Natural killer cell (primary cell): ENCODE measurements around the gene DIAPH1. TPM values are rescaled to one million over a fixed set of nuclear protein-coding genes. Genes with fewer than 3 reads are reported as not detected.

Experiments used
- ATAC-seq, 3 donors: fragments of 150-1000 bp in 2 of 3; fragments of 200-7000 bp in 1 of 3; cut with Tn5 transposase; 1 replicate in 1 of 3; 2 replicates in 2 of 3; pipeline ENCODE4 v1.10.0; 2021; ENCODE audit warnings: mild to moderate bottlenecking in 2 of 3, moderate library complexity in 2 of 3
- DNase-seq, 2 donors: peaks; one replicate each; pipeline versions ENCODE4 v3.0.0 to v3.0.0-alpha.2; 2013 to 2021; ENCODE audit warnings: mixed read lengths in 1 of 2
- H3K27ac ChIP-seq: one replicate; pipeline ENCODE4 v1.5.1; 2013; ENCODE audit warnings: mild to moderate bottlenecking, low read length
- H3K27me3 ChIP-seq: one replicate; pipeline ENCODE4 v1.6.1; 2013; ENCODE audit warnings: low read length; ENCODE audit not compliant: control insufficient read depth, insufficient read depth
- H3K36me3 ChIP-seq: one replicate; pipeline ENCODE4 v1.6.1; 2013; ENCODE audit warnings: low read length; ENCODE audit not compliant: control insufficient read depth, insufficient read depth
- H3K4me1 ChIP-seq: one replicate; pipeline ENCODE4 v1.6.1; 2013; ENCODE audit warnings: low read length; ENCODE audit not compliant: control insufficient read depth, insufficient read depth
- H3K4me3 ChIP-seq: one replicate; pipeline ENCODE4 v1.5.1; 2013; ENCODE audit warnings: low read length
- H3K9me3 ChIP-seq: one replicate; pipeline ENCODE4 v1.6.1; 2013; ENCODE audit warnings: low read length; ENCODE audit not compliant: control insufficient read depth, insufficient read depth
- H3K27ac Mint-ChIP-seq, 2 donors: one replicate each; pipeline ENCODE4 v1.8.0; 2022; ENCODE audit warnings: mild to moderate bottlenecking in 2 of 2, mixed read lengths in 2 of 2, moderate library complexity in 1 of 2
- H3K27me3 Mint-ChIP-seq, 2 donors: one replicate each; pipeline ENCODE4 v1.8.0; 2022; ENCODE audit warnings: low read depth in 2 of 2, mixed read lengths in 2 of 2
- H3K36me3 Mint-ChIP-seq: one replicate; pipeline ENCODE4 v1.8.0; 2022; ENCODE audit warnings: mixed read lengths
- H3K4me1 Mint-ChIP-seq, 2 donors: one replicate each; pipeline ENCODE4 v1.8.0; 2022; ENCODE audit warnings: mixed read lengths in 2 of 2
- H3K4me3 Mint-ChIP-seq: one replicate; pipeline ENCODE4 v1.8.0; 2022; ENCODE audit warnings: mild to moderate bottlenecking, moderate library complexity, mixed read lengths
- H3K9me3 Mint-ChIP-seq, 2 donors: one replicate each; pipeline ENCODE4 v1.8.0; 2022; ENCODE audit warnings: mixed read lengths in 2 of 2
- CTCF ChIP-seq: fragments of 200-600 bp; IDR thresholded peaks from one replicate; pipeline ENCODE4 v1.8.0; 2022; ENCODE audit warnings: antibody characterized with exemption
- WGBS: methylation state at CpG from one replicate; pipeline ENCODE4 v1.1.7; 2013; ENCODE audit warnings: missing lambda C conversion rate; ENCODE audit not compliant: insufficient coverage; 5-methylcytosine and 5-hydroxymethylcytosine counted together
- intact Hi-C: fragments of 100-400 bp; cut with micrococcal nuclease; formaldehyde crosslinking; loops from one replicate; pipeline ENCODE4 v1.14.2; 2022
- total RNA-seq, 4 donors: library from RNA; stranded (reverse); fragments of 120-200 nt in 1 of 4; gene quantifications; one replicate each; pipeline versions ENCODE4 v1.2.3 to v1.2.4, GENCODE V29; 2013 to 2022

The DIAPH1 gene
- total RNA-seq, 3 donors from 2014 or later (not counting 1 experiment from before 2014, with no cell fraction given): 410 to 456 (median 419) TPM

DNA sequence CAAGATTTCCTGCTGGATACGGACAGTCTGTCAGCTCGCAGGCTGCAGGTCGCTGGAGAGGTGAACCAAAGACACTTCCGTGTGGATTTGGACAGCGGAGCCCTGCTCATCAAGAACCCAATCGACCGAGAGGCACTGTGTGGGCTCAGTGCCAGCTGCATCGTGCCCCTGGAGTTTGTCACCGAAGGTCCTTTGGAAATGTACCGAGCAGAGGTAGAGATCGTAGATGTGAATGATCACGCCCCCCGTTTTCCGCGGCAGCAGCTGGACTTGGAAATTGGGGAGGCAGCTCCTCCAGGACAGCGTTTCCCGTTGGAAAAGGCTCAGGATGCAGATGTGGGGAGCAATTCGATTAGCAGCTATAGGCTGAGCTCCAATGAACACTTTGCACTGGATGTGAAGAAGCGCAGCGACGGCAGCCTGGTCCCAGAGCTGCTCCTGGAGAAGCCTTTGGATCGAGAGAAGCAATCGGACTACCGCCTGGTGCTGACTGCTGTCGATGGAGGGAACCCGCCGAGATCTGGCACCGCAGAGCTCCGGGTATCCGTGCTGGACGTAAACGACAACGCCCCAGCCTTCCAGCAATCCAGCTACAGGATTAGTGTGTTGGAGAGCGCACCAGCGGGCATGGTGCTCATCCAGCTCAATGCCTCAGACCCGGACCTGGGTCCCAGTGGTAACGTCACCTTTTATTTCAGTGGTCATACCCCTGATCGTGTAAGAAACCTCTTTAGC, 133.3 kb downstream of the DIAPH1 start:
- Mint-ChIP-seq H3K4me3 (no peak overlapping the region), H3K4me1 (peaks cover 0 to 6% of the 10 kb centered on the region in 2 donors), H3K27ac (no peak overlapping the region), H3K36me3 (no peaks in the 10 kb centered on the region), H3K9me3 (no peaks in the 10 kb centered on the region), H3K27me3 (peaks cover 46 to 63% of the 10 kb centered on the region in 2 donors)
- DNase-seq (no peak), ATAC-seq (no peak)
- no peak for TF ChIP-seq CTCF
- Histone ChIP-seq H3K27ac (no peak overlapping the region), H3K27me3 (peaks cover 23% of the 10 kb centered on the region), H3K4me3 (no peak overlapping the region), H3K9me3 (no peaks in the 10 kb centered on the region), H3K36me3 (no peaks in the 10 kb centered on the region), H3K4me1 (peaks cover 10% of the 10 kb centered on the region)
- WGBS: 50% methylated on average over 37 of the region's 38 CpGs
- intact Hi-C loops: no loop called here

- Mint-ChIP-seq H3K36me3 (no peaks in the 10 kb centered on the region), H3K27me3 (peaks cover 45 to 60% of the 10 kb centered on the region in 2 donors), H3K4me3 (no peak within 1 kb of the TSS), H3K9me3 (no peaks in the 10 kb centered on the region), H3K27ac (no peak within 1 kb of the TSS), H3K4me1 (peaks cover 0 to 6% of the 10 kb centered on the region in 2 donors)
- WGBS: 5% methylated on average over 34 of the region's 39 CpGs
- no peak for TF ChIP-seq CTCF
- H3K27ac ChIP-seq: no peak within 1 kb of the TSS
- no peaks in the 10 kb centered on the region for H3K36me3 ChIP-seq
- H3K9me3 ChIP-seq: no peaks in the 10 kb centered on the region
- H3K4me3 ChIP-seq: no peak within 1 kb of the TSS
- ATAC-seq: no peak
- H3K27me3 ChIP-seq: peaks cover 22% of the 10 kb centered on the region
- intact Hi-C loops: no loop called here
- peaks cover 10% of the 10 kb centered on the region for H3K4me1 ChIP-seq
- no peak for DNase-seq
These were observed 134.0 kb downstream of the DIAPH1 start, which contains the start of gene PCDHGC4 for GRCh38 chr5:141484641-141485311. TSS of gene PCDHGC4 (plus strand) at chr5:141485030. CDS start at chr5:141485174, 144 bp downstream.

DNA sequence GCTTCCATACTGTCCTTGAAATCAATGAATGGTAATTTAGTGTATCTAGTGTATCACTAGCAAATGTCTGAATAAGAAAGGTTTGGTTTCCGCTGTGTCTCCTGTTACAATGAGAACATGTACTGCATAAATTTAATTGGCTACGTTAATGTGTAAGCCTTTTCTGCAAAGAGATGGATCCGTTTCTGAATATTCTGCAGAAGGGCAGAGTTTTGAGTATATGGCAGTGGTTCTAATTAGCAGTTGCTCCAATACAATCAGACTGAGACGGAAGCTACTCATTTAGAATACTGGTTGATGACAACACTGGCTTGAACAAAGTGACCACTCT, 134.5 kb downstream of the DIAPH1 start:
- H3K9me3 Mint-ChIP-seq: no peaks in the 10 kb centered on the region
- DNase-seq (no peak), ATAC-seq (no peak)
- no peak overlapping the region for H3K4me3 Mint-ChIP-seq
- peaks cover 10% of the 10 kb centered on the region for H3K4me1 ChIP-seq
- WGBS: 15% methylated on average over 4 of the region's 4 CpGs
- no peak for TF ChIP-seq CTCF
- no peaks in the 10 kb centered on the region for H3K9me3 ChIP-seq
- H3K27ac ChIP-seq: no peak overlapping the region
- intact Hi-C loops: no loop called here
- H3K27ac Mint-ChIP-seq: no peak overlapping the region
- peaks cover 45 to 63% of the 10 kb centered on the region in 2 donors for H3K27me3 Mint-ChIP-seq
- H3K27me3 ChIP-seq: peaks cover 18% of the 10 kb centered on the region
- H3K36me3 ChIP-seq: no peaks in the 10 kb centered on the region
- no peak overlapping the region for H3K4me3 ChIP-seq
- H3K36me3 Mint-ChIP-seq: no peaks in the 10 kb centered on the region
- peaks cover 0 to 6% of the 10 kb centered on the region in 2 donors for H3K4me1 Mint-ChIP-seq
